Fibroblast of the aortic adventitia (primary cell): ENCODE results near the gene CCNQ. TPM values are rescaled to one million over a fixed set of nuclear protein-coding genes. Genes with fewer than 3 reads are reported as not detected.

ENCODE experiments used
- DNase-seq: peaks from one replicate; pipeline ENCODE4 v3.0.0-alpha.2; 2010; ENCODE audit warnings: low read depth
- H3K4me3 ChIP-seq: 2 replicates; pipeline ENCODE4 v1.5.1; 2011; ENCODE audit warnings: low read depth, mild to moderate bottlenecking, control low read depth, low read length, moderate library complexity
- CTCF ChIP-seq: IDR thresholded peaks from 2 replicates; pipeline ENCODE4 v1.5.1; 2011; ENCODE audit warnings: mild to moderate bottlenecking, low read length, control low read depth, inconsistent platforms; ENCODE audit not compliant: insufficient read depth
- total RNA-seq: library from RNA; depleted of rRNA; stranded (reverse); fragments of >200 nt; gene quantifications from 2 replicates; pipeline ENCODE4 v1.2.3, GENCODE V29; 2012; ENCODE audit warnings: low replicate concordance

Gene CCNQ
- total RNA-seq, result 2.5 and 14.5 TPM in 2 replicates

DNA sequence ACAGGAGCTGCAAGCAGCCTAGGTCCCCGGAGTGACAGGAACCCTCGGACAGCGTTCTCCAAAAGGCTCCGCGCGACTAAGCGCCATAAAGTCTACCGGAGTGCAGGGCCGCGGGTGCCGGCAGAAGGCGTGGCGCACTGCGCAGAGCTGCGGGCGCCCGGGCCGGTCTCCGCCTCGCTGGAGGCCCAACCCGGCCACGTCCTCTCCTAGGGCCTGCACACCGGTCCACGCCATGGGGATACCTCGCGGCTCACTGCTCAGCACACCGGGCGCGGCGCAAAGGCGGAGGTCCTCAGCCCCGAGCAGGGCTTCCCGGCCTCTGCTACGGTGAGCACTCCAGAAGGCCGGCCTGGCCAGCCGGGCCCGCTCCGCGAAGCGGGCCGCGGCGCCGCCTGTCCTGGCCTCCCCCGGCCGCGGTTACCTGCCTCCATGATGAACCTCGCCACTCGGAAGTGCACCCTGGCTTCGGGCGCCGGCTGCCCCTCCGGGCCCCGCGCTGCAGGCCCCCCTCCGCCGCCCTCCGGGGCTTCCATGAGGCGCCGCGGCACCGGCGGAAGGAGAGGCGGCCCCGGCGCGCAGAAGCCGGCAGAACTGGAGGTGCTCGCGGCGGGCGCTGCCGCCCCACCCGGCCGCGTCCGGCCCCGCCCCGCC, at the start of gene CCNQ:
Gene CCNQ (minus strand): TSS at position 599 of the 651 bp plus-strand sequence. CDS start 66 bp downstream, at position 533.
- no peak for TF ChIP-seq CTCF
- peak within 1 kb of the TSS; percentile 72 for H3K4me3 ChIP-seq
- peak; percentile 16 for DNase-seq

DNA sequence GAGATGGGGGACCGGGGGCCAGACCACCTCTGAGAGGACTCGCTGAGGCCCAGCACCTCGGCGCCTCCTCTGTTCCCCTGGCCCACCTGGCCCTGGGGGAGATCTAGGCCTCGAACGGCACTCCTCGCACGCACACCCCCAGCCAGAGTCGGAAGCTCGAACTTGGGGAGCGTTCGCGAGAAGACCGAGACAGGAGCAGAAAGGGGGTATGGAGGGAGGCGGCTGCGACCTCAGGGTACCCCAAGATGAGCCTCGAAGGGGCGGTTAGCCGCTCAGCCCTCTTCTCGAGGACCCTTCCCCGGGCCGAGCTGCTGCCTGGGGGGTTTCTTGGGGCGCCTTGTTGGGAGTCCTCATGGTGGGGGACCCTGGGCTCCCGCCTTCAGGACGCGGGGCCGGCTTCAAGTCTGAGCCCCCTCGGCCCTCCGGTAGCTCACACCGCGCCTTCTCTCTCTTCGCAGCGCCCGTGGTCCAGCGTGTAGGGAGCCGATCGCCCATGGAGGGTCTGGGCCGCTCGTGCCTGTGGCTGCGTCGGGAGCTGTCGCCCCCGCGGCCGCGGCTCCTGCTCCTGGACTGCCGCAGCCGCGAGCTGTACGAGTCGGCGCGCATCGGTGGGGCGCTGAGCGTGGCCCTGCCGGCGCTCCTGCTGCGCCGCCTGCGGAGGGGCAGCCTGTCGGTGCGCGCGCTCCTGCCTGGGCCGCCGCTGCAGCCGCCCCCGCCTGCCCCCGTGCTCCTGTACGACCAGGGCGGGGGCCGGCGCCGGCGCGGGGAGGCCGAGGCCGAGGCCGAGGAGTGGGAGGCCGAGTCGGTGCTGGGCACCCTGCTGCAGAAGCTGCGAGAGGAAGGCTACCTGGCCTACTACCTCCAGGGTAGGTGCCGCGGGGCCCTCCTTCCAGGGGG, 48.8 kb upstream of the CCNQ start:
- DNase-seq, result no peak
- no peak for TF ChIP-seq CTCF
- no peak overlapping the region for H3K4me3 ChIP-seq

GRCh38 chrX:153646620-153647373, 47.9 kb upstream of the CCNQ start, which contains the start of gene DUSP9:
Gene DUSP9, plus strand, starts transcription at chrX:153647203. Its CDS starts 751 bp downstream, at chrX:153647954.
- H3K4me3 ChIP-seq, result no peak within 1 kb of the TSS
- no peak for TF ChIP-seq CTCF
- no peak for DNase-seq

DNA sequence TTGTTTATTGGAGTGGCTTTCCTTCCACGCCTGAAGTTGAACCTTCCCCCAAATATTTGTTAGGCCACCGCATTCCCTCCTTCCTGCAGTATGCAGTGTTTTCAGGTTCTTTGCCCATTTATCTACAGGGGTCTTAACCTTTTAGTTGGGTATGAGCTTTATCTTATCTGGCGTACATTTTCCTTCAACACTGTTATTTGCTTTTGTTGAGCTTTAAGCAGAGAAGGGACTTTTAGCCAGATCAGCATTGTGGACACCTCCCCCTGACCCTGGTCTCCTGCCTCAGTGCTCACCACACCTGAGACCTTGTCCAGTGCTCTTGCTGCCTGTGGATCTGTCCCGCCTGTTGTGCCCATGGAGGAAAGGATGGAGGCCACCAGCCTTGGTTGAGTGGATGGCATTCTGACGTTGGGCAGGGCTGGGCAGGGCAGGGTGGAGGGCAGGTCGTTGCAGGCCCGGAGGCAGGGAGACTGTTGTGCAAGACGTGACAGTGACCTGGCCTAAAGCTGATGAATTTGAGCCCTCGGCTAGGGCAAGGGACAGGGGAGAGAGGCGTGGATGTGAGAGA, 47.1 kb upstream of the CCNQ start:
- H3K4me3 ChIP-seq, result no peak overlapping the region
- DNase-seq, result no peak
- no peak for TF ChIP-seq CTCF

GRCh38 chrX:153645151-153645550, 46.2 kb upstream of the CCNQ start:
- no peak overlapping the region for H3K4me3 ChIP-seq
- no peak for TF ChIP-seq CTCF
- DNase-seq, result no peak
